Peyer's patch (tissue), 4 donors: ENCODE results near the gene OSBPL10. TPM values are rescaled to one million over a fixed set of nuclear protein-coding genes. Genes with fewer than 3 reads are reported as not detected.
A peak's percentile ranks its signal among the peaks of the same experiment; 100 is the strongest.

Experiments
- DNase-seq, 3 donors: peaks; one replicate each; pipeline ENCODE4 v3.0.0-alpha.2; 2017 to 2019
- H3K27ac ChIP-seq, 4 donors: fragments of 200-600 bp; sonication (generic); one replicate each; pipeline ENCODE4 v1.5.1; 2016 to 2019
- H3K27me3 ChIP-seq, 2 donors: fragments of 200-600 bp; sonication (generic); one replicate each; pipeline ENCODE4 v1.5.1; 2019
- H3K36me3 ChIP-seq, 3 donors: fragments of 200-600 bp; sonication (generic); one replicate each; pipeline ENCODE4 v1.5.1; 2016 to 2019
- H3K4me1 ChIP-seq, 4 donors: fragments of 200-600 bp; sonication (generic); one replicate each; pipeline ENCODE4 v1.5.1; 2016 to 2019
- H3K4me3 ChIP-seq, 4 donors: fragments of 200-600 bp; sonication (generic); 1 replicate in 3 of 4; 2 replicates in 1 of 4; pipeline ENCODE4 v1.5.1; 2016 to 2019; ENCODE audit warnings: mild to moderate bottlenecking in 1 of 4
- H3K9me3 ChIP-seq, 4 donors: fragments of 200-600 bp; sonication (generic); one replicate each; pipeline ENCODE4 v1.5.1; 2016 to 2019; ENCODE audit warnings: mild to moderate bottlenecking in 1 of 4
- CTCF ChIP-seq, 6 experiments: fragments of 450-650 bp in 4 of 6; fragments of 200-600 bp in 2 of 6; sonication (generic) in 1 of 6; IDR thresholded peaks; one replicate each; pipeline ENCODE4 v1.5.1; 2017 to 2019; ENCODE audit warnings: antibody characterized with exemption in 6 of 6, mild to moderate bottlenecking in 3 of 6, moderate library complexity in 1 of 6
- POLR2A ChIP-seq, 2 donors: fragments of 450-650 bp; IDR thresholded peaks; one replicate each; pipeline ENCODE4 v1.5.1; 2017; ENCODE audit warnings: antibody characterized with exemption in 2 of 2, mild to moderate bottlenecking in 2 of 2, moderate library complexity in 2 of 2
- total RNA-seq, 4 donors: library from RNA; depleted of rRNA; stranded (reverse); fragments of >200 nt; gene quantifications; one replicate each; pipeline ENCODE4 v1.1.0, GENCODE V29; 2016

The OSBPL10 gene
- total RNA-seq, 4 donors from 2014 or later, result 18.5 to 128 (median 60.5) TPM

- Histone ChIP-seq H3K27ac (peak overlapping the region in 2 of 4 donors; percentile 56 to 75), H3K27me3 (no peaks in the 10 kb centered on the region), H3K9me3 (peaks cover 0 to 4% (median 0%) of the 10 kb centered on the region in 4 donors), H3K4me3 (peak overlapping the region in 1 of 4 donors; percentile 17), H3K4me1 (peaks cover 0 to 27% (median 3%) of the 10 kb centered on the region in 4 donors), H3K36me3 (no peaks in the 10 kb centered on the region)
- DNase-seq, result no peak
- TF ChIP-seq POLR2A (IDR thresholded peaks at IDR 0.05) (no peak), CTCF (IDR thresholded peaks at IDR 0.05) (no peak)
Measured at GRCh38 chr3:31918179-31919150, 62.6 kb downstream of the OSBPL10 start.

- peak in 1 of 3 donors; percentile 36 for DNase-seq
- TF ChIP-seq POLR2A (IDR thresholded peaks at IDR 0.05), result no peak
- TF ChIP-seq CTCF (IDR thresholded peaks at IDR 0.05), result no peak
- Histone ChIP-seq H3K4me3 (peak overlapping the region in 1 of 4 donors; percentile 17), H3K4me1 (peaks cover 0 to 25% (median 3%) of the 10 kb centered on the region in 4 donors), H3K27ac (peak overlapping the region in 2 of 4 donors; percentile 56 to 75), H3K36me3 (no peaks in the 10 kb centered on the region), H3K9me3 (peaks cover 0 to 4% (median 0%) of the 10 kb centered on the region in 4 donors), H3K27me3 (no peaks in the 10 kb centered on the region)
Measured at GRCh38 chr3:31917303-31918005, 63.6 kb downstream of the OSBPL10 start.

GRCh38 chr3:31911643-31912042, 69.4 kb downstream of the OSBPL10 start:
- H3K36me3 ChIP-seq, result no peaks in the 10 kb centered on the region
- H3K4me1 ChIP-seq, result peaks cover 0 to 12% (median 0%) of the 10 kb centered on the region in 4 donors
- DNase-seq, result no peak
- no peaks in the 10 kb centered on the region for H3K27me3 ChIP-seq
- no peaks in the 10 kb centered on the region for H3K9me3 ChIP-seq
- TF ChIP-seq POLR2A (IDR thresholded peaks at IDR 0.05) (no peak), CTCF (IDR thresholded peaks at IDR 0.05) (no peak)
- H3K4me3 ChIP-seq, result no peak overlapping the region
- H3K27ac ChIP-seq, result no peak overlapping the region

GRCh38 chr3:31911124-31911523, 69.9 kb downstream of the OSBPL10 start:
- Histone ChIP-seq H3K27me3 (no peaks in the 10 kb centered on the region), H3K9me3 (no peaks in the 10 kb centered on the region)

More at GRCh38 chr3:31911124-31911523, 69.9 kb downstream of the OSBPL10 start:
- no peak for TF ChIP-seq POLR2A (IDR thresholded peaks at IDR 0.05)
- no peak for TF ChIP-seq CTCF (IDR thresholded peaks at IDR 0.05)
- H3K4me1 ChIP-seq, result peaks cover 0 to 12% (median 0%) of the 10 kb centered on the region in 4 donors
- no peak for DNase-seq
- no peak overlapping the region for H3K27ac ChIP-seq
- no peak overlapping the region for H3K4me3 ChIP-seq
- H3K36me3 ChIP-seq, result no peaks in the 10 kb centered on the region
